ENCODE results near the gene MARCHF10.

The MARCHF10 gene

DNA sequence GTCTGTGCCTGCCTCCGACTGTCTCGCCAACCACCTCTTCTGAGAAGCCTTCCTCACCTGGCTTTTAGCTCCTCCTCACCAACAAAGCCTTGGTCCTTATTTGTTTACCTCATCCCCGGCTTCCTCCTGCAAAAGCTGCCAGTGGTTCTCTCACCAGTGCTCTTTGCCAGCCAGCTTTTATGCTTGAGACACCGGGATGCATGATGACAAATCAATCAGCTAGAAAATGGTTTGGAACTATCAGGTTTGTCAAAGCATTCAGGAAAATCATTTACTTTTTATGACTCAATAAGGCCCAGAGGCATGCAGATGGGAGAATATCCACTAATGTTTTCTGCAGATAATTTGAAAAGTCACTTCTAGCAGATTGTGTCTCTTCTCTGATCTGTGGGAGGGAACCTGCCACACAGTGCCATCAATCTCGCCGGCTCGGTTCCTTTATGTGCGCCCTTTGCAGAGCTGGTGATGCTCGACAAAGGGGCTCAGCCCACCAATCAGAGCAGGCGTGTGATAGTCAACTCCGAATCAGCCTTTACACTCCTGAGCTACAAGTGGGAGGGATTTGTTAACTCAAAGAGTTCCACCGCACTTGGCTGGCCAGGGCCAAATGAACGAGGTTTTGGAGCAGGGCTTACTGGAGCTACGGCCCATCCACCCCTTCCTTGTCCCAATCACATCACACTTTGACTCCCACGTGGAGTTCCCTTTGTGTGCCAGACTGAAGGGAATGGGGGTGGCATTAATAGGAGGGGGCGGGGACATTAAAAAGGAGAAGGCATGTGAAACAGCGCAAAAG lies 94.8 kb downstream of the MARCHF10 start:
- TF ChIP-seq, protein P1, sequence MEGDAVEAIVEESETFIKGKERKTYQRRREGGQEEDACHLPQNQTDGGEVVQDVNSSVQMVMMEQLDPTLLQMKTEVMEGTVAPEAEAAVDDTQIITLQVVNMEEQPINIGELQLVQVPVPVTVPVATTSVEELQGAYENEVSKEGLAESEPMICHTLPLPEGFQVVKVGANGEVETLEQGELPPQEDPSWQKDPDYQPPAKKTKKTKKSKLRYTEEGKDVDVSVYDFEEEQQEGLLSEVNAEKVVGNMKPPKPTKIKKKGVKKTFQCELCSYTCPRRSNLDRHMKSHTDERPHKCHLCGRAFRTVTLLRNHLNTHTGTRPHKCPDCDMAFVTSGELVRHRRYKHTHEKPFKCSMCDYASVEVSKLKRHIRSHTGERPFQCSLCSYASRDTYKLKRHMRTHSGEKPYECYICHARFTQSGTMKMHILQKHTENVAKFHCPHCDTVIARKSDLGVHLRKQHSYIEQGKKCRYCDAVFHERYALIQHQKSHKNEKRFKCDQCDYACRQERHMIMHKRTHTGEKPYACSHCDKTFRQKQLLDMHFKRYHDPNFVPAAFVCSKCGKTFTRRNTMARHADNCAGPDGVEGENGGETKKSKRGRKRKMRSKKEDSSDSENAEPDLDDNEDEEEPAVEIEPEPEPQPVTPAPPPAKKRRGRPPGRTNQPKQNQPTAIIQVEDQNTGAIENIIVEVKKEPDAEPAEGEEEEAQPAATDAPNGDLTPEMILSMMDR (conservative IDR thresholded peaks at IDR 0.05) = no peak

DNA sequence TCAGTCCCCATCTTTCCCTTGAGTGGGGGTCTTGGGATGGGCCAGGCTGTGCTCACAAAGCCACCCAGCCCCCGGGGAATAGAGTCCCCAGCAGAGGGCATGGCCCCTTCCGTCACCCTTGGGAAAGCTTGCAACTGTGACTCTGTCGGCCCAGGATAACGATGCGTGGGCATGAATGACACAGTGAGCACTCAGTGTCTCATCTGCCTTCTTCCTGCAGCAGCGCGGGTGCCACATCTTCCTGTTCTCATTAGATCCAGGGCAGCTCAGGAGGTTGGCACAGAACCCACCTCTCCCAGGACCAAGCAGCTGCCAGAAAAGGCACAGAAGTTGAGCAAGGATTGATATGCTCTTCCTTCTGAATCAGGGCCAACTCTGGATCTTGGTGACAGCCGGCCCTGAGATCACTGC lies 95.9 kb downstream of the MARCHF10 start:
- H3K27ac ChIP-seq = no peak overlapping the region
- TF ChIP-seq, protein P1 (conservative IDR thresholded peaks at IDR 0.05) = no peak

More for the DNA sequence above, 94.8 kb downstream of the MARCHF10 start:
- H3K27ac ChIP-seq = no peak overlapping the region

DNA sequence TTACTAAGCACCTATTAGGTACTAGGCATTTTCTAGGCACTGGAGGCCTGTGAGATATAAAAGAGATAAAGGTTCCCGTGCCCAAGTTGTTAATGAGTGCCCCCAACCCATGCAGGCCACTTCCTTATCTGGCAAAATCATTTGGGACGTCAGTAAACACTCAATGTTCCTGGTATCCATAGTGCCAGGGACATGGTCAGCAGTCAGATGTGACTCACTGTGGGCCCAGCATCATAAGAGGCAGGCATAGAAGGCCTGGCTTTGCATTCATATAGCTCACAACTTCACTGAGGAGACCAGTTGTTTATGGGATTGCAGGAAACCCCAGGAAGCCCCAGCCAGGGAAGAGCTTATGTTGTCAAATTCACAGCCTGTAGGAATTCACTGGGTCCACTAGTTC lies 99.5 kb downstream of the MARCHF10 start:
- H3K27ac ChIP-seq = no peak overlapping the region
- TF ChIP-seq, protein P1 (conservative IDR thresholded peaks at IDR 0.05) = no peak

DNA sequence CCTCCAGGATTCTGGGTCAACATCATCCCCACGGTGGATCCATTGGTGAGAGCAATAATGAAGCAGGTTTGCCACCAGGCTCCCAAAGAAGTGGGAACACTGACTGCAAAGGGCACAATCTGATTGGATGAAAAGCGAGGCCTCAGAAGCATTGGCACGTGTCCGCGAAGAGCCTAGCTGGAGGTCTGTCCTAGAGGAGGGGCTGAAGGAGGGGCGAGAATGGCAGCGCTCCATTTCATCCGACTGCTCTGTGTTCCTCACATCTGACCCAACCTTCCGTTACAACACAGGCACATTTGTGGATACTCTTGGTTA lies 100.7 kb downstream of the MARCHF10 start:
- TF ChIP-seq, protein P1 (conservative IDR thresholded peaks at IDR 0.05) = no peak
- H3K27ac ChIP-seq = no peak overlapping the region

DNA sequence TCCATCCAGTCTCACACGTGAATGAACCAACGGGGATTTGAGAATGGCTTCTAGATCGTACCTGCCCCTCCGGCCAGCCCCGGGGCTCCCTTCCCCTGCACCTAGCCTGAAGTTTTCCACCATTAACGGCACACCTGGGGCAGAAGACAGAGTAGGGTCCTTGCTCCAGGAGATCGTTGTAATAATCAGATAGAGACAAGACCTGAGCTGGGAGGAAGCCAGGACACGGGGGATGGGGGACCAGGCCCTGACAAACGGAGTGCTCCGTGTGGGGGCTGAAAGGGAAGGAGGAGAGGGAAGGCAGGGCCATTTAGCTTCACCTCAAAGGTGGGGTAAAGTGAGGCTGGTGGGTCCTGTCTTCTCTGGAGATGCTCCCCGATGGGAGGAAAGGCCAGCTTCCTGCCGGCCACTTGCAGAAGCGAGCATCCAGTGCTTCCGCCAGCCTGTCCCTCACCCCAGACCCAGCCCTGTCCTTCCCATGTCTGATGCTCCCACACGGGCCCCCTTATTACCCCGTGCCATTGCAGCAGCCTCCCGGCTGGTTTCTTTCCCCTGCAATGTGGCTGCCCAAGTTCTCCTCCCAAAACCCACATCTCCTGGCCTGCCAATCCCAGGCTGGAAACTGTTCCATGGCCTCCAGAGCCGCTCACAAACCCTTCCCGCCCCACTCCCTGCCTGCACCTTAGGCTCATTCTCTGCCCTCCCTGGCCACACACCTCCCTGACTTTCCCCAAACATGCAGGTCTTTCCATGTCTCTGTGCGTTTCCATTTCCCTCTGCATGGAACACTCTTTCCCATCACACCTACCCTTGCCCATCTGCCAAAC lies 101.3 kb downstream of the MARCHF10 start:
- H3K27ac ChIP-seq = no peak overlapping the region; the same call in 1 of the 2 replicates
- TF ChIP-seq, protein P1 (conservative IDR thresholded peaks at IDR 0.05) = no peak

DNA sequence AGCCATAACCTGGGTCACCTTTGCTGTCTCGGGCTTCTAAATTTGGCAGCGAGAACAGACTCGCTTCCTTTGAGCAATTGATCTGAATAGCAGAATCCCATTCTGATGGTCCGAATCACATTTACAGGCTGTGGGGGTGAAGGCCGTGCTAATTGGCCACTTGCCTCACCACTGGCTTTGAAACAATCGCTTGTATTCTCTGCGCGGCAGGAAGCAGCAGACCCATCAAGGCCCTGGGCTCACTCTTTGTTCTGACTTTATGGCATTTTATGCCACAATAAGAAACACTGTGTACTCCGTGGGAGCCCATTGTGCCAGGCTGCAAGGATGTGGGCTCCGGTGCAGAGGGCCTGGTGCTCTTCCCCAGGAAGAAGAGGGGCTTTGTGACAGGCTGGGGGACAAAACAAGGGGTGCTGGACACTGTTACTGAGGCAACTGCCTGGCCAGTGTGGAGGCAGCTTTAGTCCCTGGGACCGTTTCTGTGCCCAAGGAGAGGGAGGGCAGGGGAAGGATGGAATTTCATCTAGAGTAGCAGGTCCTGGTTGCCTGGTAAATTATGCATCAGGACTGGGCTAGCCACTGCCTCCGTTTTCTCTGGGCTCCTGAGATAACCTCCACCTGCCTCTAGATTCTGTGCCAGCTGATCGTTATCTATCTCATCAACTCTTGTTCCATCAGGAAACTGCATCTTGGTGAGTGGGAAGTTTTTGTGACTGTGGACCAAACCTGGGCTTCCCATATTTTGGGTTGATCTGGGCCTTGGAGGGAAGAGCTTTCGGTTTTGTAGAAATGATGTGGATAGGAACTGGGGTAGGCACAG lies 102.1 kb downstream of the MARCHF10 start:
- TF ChIP-seq, protein P1 (conservative IDR thresholded peaks at IDR 0.05) = no peak
- H3K27ac ChIP-seq = peak overlapping the region; percentile 63; the same call in 1 of the 2 replicates

Data from VCaP (cell line).